ENCODE results near the gene SKIC2.

The SKIC2 gene

GRCh38 chr6:31958741-31959739 lies at the start of gene SKIC2, which contains the start of gene NELFE:
Gene SKIC2 (plus strand): TSS chr6:31959175. CDS start chr6:31959193, 18 bp downstream.
Gene NELFE (minus strand): TSS chr6:31958971. CDS start chr6:31958446, 525 bp downstream.
- no peaks in the 10 kb centered on the region for H3K9me3 ChIP-seq (ENCODE audit: control insufficient read depth, insufficient read depth, low read depth, low read length)
- H3K36me3 ChIP-seq (ENCODE audit: control insufficient read depth in 2 of 2, insufficient read depth in 1 of 2, low read length in 2 of 2) = peaks cover 10 to 75% of the 10 kb centered on the region in 2 experiments
- peak within 1 kb of the TSS; percentile 78 for H3K4me3 ChIP-seq (ENCODE audit: low read depth, low read length)
- POLR2A ChIA-PET = interaction anchor here (0.5 to 4.8 kb wide), 11 partner anchors 10 to 1263 kb away, joined by 3 to 64 read pairs (median 5); partner anchors contain the start of genes DDX39B, DXO, EHMT2 and HSPA1A
- H3K27ac ChIP-seq (ENCODE audit: extremely low read depth, low read depth, low read length) = peak within 1 kb of the TSS; percentile 39; the same call in 1 of the 2 replicates
- CTCF ChIA-PET = interaction anchor here (0.5 to 1.0 kb wide), 6 partner anchors 9 to 229 kb away, joined by 3 to 5 read pairs (median 4); partner anchors contain the start of gene DXO
- no peaks in the 10 kb centered on the region; the same call in 1 of the 2 replicates for H3K4me1 ChIP-seq (ENCODE audit: control insufficient read depth, insufficient read depth, low read length)
- peak; percentile 80 for TF ChIP-seq KLF7 (tag by site-specific recombination; IDR thresholded peaks at IDR 0.05; ENCODE audit: borderline replicate concordance)
- peak; percentile 90 for TF ChIP-seq ZNF600 (tag by site-specific recombination; IDR thresholded peaks at IDR 0.05)
- TF ChIP-seq ZNF76 (tag by site-specific recombination; IDR thresholded peaks at IDR 0.05; ENCODE audit: borderline replicate concordance, low read depth) = peak; percentile 90
- peak; percentile 96 for TF ChIP-seq ZNF2 (tag by site-specific recombination; IDR thresholded peaks at IDR 0.05)
- no peak for TF ChIP-seq ZNF174 (tag by site-specific recombination; IDR thresholded peaks at IDR 0.05)
- TF ChIP-seq ZNF558 (tag by site-specific recombination; IDR thresholded peaks at IDR 0.05) = no peak
- TF ChIP-seq ZFP37 (tag by site-specific recombination; IDR thresholded peaks at IDR 0.05) = no peak
- no peak for TF ChIP-seq ZNF175 (tag by site-specific recombination; IDR thresholded peaks at IDR 0.05)
- peak; percentile 75 for TF ChIP-seq ZNF341 (tag by site-specific recombination; IDR thresholded peaks at IDR 0.05; ENCODE audit: low read depth)
- TF ChIP-seq ZSCAN18 (tag by site-specific recombination; IDR thresholded peaks at IDR 0.05) = no peak
- peak; percentile 99 for TF ChIP-seq ZBTB17 (tag by site-specific recombination; IDR thresholded peaks at IDR 0.05)
- TF ChIP-seq ZNF561 (tag by site-specific recombination; IDR thresholded peaks at IDR 0.05; ENCODE audit: borderline replicate concordance) = peak; percentile 94; the same call in 1 of the 2 replicates
- TF ChIP-seq, protein P1, sequence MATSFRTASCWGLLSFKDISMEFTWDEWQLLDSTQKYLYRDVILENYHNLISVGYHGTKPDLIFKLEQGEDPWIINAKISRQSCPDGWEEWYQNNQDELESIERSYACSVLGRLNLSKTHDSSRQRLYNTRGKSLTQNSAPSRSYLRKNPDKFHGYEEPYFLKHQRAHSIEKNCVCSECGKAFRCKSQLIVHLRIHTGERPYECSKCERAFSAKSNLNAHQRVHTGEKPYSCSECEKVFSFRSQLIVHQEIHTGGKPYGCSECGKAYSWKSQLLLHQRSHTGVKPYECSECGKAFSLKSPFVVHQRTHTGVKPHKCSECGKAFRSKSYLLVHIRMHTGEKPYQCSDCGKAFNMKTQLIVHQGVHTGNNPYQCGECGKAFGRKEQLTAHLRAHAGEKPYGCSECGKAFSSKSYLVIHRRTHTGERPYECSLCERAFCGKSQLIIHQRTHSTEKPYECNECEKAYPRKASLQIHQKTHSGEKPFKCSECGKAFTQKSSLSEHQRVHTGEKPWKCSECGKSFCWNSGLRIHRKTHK (tag by site-specific recombination; IDR thresholded peaks at IDR 0.05) = no peak
- no peak for TF ChIP-seq ZNF473 (tag by site-specific recombination; IDR thresholded peaks at IDR 0.05)
- no peak for TF ChIP-seq ZNF514 (tag by site-specific recombination; IDR thresholded peaks at IDR 0.05)
- TF ChIP-seq KLF10 (tag by site-specific recombination; IDR thresholded peaks at IDR 0.05) = peak; percentile 76; the same call in 1 of the 2 replicates
- peak; percentile 86 for TF ChIP-seq ZBTB8A (tag by site-specific recombination; IDR thresholded peaks at IDR 0.05)
- no peak for TF ChIP-seq ZSCAN16 (tag by site-specific recombination; IDR thresholded peaks at IDR 0.05)
- TF ChIP-seq, protein P2, sequence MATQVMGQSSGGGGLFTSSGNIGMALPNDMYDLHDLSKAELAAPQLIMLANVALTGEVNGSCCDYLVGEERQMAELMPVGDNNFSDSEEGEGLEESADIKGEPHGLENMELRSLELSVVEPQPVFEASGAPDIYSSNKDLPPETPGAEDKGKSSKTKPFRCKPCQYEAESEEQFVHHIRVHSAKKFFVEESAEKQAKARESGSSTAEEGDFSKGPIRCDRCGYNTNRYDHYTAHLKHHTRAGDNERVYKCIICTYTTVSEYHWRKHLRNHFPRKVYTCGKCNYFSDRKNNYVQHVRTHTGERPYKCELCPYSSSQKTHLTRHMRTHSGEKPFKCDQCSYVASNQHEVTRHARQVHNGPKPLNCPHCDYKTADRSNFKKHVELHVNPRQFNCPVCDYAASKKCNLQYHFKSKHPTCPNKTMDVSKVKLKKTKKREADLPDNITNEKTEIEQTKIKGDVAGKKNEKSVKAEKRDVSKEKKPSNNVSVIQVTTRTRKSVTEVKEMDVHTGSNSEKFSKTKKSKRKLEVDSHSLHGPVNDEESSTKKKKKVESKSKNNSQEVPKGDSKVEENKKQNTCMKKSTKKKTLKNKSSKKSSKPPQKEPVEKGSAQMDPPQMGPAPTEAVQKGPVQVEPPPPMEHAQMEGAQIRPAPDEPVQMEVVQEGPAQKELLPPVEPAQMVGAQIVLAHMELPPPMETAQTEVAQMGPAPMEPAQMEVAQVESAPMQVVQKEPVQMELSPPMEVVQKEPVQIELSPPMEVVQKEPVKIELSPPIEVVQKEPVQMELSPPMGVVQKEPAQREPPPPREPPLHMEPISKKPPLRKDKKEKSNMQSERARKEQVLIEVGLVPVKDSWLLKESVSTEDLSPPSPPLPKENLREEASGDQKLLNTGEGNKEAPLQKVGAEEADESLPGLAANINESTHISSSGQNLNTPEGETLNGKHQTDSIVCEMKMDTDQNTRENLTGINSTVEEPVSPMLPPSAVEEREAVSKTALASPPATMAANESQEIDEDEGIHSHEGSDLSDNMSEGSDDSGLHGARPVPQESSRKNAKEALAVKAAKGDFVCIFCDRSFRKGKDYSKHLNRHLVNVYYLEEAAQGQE (tag by site-specific recombination; IDR thresholded peaks at IDR 0.05) = 0 out of 2 replicates have a peak, but pooled peaks have one; percentile 4
- TF ChIP-seq ZNF133 (tag by site-specific recombination; IDR thresholded peaks at IDR 0.05) = no peak
- peak; percentile 96 for TF ChIP-seq ZBTB11 (tag by site-specific recombination; conservative IDR thresholded peaks at IDR 0.05; ENCODE audit: low read depth)
- TF ChIP-seq HOXA7 (CRISPR knock-in tag; IDR thresholded peaks at IDR 0.05; ENCODE audit: borderline replicate concordance) = no peak
- TF ChIP-seq, protein P3, sequence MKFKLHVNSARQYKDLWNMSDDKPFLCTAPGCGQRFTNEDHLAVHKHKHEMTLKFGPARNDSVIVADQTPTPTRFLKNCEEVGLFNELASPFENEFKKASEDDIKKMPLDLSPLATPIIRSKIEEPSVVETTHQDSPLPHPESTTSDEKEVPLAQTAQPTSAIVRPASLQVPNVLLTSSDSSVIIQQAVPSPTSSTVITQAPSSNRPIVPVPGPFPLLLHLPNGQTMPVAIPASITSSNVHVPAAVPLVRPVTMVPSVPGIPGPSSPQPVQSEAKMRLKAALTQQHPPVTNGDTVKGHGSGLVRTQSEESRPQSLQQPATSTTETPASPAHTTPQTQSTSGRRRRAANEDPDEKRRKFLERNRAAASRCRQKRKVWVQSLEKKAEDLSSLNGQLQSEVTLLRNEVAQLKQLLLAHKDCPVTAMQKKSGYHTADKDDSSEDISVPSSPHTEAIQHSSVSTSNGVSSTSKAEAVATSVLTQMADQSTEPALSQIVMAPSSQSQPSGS (tag by site-specific recombination; IDR thresholded peaks at IDR 0.05; ENCODE audit: low read depth) = peak; percentile 96

Measured in HEK293 (cell line).